Measurements from ENCODE around the gene TAL1.
A peak's percentile ranks its signal among the peaks of the same experiment; 100 is the strongest.
"Not testable (repeated sequence)": the region's sequence is repeated elsewhere in the genome, so short reads cannot be mapped to it uniquely, and the experiment has no call there.

Gene TAL1

GRCh38 chr1:47212636-47213229 lies 19.3 kb downstream of the TAL1 start:
- DNase-seq (ENCODE audit: low read depth) = no peak

- DNase-seq (ENCODE audit: low read depth) = no peak
These were observed 20.2 kb downstream of the TAL1 start for GRCh38 chr1:47211796-47212269.

GRCh38 chr1:47210666-47211065 lies 21.4 kb downstream of the TAL1 start:
- no peak for DNase-seq (ENCODE audit: low read depth)

GRCh38 chr1:47209725-47210325 lies 22.2 kb downstream of the TAL1 start:
- no peak for DNase-seq (ENCODE audit: low read depth)

GRCh38 chr1:47209091-47209490 lies 22.9 kb downstream of the TAL1 start:
- DNase-seq (ENCODE audit: low read depth) = no peak

GRCh38 chr1:47208374-47208850 lies 23.6 kb downstream of the TAL1 start:
- no peak for DNase-seq (ENCODE audit: low read depth)

- no peak for DNase-seq (ENCODE audit: low read depth)
These were observed 24.1 kb downstream of the TAL1 start for GRCh38 chr1:47207803-47208373.

- no peak for DNase-seq (ENCODE audit: low read depth)
These were observed 26.1 kb downstream of the TAL1 start for GRCh38 chr1:47205918-47206317.

GRCh38 chr1:47203504-47203903 lies 28.5 kb downstream of the TAL1 start:
- not testable (repeated sequence) for DNase-seq (ENCODE audit: low read depth)

- no peak for DNase-seq (ENCODE audit: low read depth)
These were observed 30.8 kb downstream of the TAL1 start for GRCh38 chr1:47201179-47201578.

GRCh38 chr1:47198214-47198613 lies 33.8 kb downstream of the TAL1 start:
- no peak for DNase-seq (ENCODE audit: low read depth)

GRCh38 chr1:47196622-47197021 lies 35.4 kb downstream of the TAL1 start:
- DNase-seq (ENCODE audit: low read depth) = no peak

GRCh38 chr1:47195981-47196380 lies 36.0 kb downstream of the TAL1 start:
- DNase-seq (ENCODE audit: low read depth) = not testable (repeated sequence)

GRCh38 chr1:47194311-47194710 lies 37.7 kb downstream of the TAL1 start:
- no peak for DNase-seq (ENCODE audit: low read depth)

GRCh38 chr1:47193496-47193895 lies 38.5 kb downstream of the TAL1 start:
- DNase-seq (ENCODE audit: low read depth) = not testable (repeated sequence)

GRCh38 chr1:47192458-47193384 lies 39.3 kb downstream of the TAL1 start:
- peak; percentile 63 for DNase-seq (ENCODE audit: low read depth)

- no peak for DNase-seq (ENCODE audit: low read depth)
These were observed 40.0 kb downstream of the TAL1 start for GRCh38 chr1:47191940-47192457.

GRCh38 chr1:47190857-47191256 lies 41.2 kb downstream of the TAL1 start:
- DNase-seq (ENCODE audit: low read depth) = no peak

GRCh38 chr1:47190509-47190855 lies 41.5 kb downstream of the TAL1 start:
- no peak for DNase-seq (ENCODE audit: low read depth)

GRCh38 chr1:47189844-47190508 lies 42.0 kb downstream of the TAL1 start, which contains the start of gene PDZK1IP1:
Gene PDZK1IP1, minus strand, starts transcription at chr1:47190036. Its CDS starts 104 bp downstream, at chr1:47189932.
- no peak for DNase-seq (ENCODE audit: low read depth)

All from activated T-cell treated with anti-CD3 and anti-CD28 coated beads for 24 hours (primary cell).